GM19023 (cell line): ENCODE results near the gene BPIFB4.
"Not testable (repeated sequence)": the region's sequence is repeated elsewhere in the genome, so short reads cannot be mapped to it uniquely, and the experiment has no call there.

ENCODE experiments used
- ATAC-seq: cut with Tn5 transposase; IDR thresholded peaks from one replicate; pipeline ENCODE4 v1.9.1; 2021; ENCODE audit warnings: mild to moderate bottlenecking, moderate library complexity; ENCODE audit not compliant: unreplicated experiment

Gene BPIFB4

GRCh38 chr20:33115501-33115900 is 36.1 kb downstream of the BPIFB4 start:
- not testable (repeated sequence) for ATAC-seq

GRCh38 chr20:33119725-33120720 is 40.6 kb downstream of the BPIFB4 start:
- ATAC-seq: peak; percentile 66

DNA sequence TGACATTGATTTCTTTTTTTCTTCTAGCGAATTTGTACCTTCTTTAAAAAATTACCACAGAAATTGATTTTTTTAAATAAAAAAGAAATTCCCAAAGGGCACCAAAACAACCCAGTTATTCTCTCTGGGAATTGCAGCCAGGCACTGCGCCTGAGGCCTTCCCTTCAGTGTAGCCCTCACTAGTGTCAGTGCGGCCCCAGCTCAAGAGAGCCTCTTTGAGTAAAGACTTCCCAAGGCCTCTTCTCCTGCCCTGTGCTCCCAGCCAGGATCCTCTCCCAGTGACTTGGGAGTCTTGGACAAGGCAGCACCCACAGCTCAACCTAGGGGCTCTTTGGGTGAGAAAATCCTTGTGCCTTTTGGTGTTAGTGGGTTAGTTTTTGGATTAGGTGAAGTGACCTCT is 41.5 kb downstream of the BPIFB4 start:
- no peak for ATAC-seq

GRCh38 chr20:33122297-33122696 is 42.9 kb downstream of the BPIFB4 start:
- not testable (repeated sequence) for ATAC-seq

DNA sequence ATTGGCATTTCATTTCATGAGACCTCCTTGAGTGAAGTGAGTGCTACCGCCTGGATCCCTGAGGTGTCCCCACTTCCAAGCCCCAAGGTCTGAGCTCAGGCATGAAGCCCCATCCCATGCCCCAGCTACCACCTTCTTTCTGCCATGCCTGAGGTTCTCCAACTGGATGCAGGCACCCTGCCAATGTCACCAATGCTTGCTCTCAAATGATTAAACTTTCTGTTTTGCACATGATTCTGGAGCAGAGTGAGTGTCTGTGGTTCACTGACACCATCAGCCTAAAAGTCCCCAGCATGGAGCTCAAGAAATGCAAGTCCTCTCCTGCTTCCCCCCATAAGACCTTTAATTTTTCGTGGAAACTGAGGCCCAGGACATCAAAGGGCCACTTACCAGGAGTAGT is 44.8 kb downstream of the BPIFB4 start:
- ATAC-seq: no peak

DNA sequence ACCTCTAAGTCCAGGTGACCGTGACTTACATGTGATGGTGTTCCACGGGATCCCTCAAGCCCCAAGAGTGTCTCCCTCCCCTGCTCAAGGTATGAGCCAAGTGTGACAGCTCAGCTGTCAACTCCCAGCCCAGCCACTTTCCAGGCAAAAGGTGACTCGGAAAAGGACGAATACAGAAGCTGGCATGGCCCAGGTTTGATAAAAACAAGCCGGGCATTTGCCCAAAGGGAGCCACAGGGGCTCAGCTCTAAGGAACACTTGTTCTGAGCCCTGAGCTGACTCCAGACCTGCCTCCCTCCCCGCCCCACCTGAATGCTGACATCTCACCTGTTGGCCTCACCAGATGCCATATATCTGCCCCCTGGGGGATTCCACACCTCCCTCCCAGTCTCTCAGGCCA is 45.6 kb downstream of the BPIFB4 start:
- ATAC-seq: no peak

DNA sequence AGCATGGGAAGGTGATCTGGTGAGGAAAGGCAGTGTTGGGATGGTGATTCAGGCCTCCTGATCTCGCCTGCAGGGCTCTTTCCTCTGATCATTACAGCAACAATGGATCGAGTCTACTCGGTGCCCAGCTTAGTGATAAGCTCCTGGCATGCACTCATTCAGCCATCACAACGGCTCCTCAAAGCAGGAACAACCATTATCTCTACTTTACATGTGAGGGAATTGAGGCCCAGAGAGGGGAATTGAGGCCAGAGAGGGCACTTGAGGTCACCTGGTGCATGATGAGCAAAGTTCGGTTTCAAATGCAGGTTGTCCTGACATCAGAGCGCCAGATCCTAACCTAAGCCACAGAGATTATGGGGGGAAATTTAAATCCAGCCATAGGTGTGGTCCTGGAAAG is 46.5 kb downstream of the BPIFB4 start:
- ATAC-seq: no peak

GRCh38 chr20:33127422-33128097 is 48.1 kb downstream of the BPIFB4 start:
- no peak for ATAC-seq

GRCh38 chr20:33130568-33131061 is 51.2 kb downstream of the BPIFB4 start:
- no peak for ATAC-seq

- no peak for ATAC-seq
These were observed 52.6 kb downstream of the BPIFB4 start for GRCh38 chr20:33131949-33132473.

DNA sequence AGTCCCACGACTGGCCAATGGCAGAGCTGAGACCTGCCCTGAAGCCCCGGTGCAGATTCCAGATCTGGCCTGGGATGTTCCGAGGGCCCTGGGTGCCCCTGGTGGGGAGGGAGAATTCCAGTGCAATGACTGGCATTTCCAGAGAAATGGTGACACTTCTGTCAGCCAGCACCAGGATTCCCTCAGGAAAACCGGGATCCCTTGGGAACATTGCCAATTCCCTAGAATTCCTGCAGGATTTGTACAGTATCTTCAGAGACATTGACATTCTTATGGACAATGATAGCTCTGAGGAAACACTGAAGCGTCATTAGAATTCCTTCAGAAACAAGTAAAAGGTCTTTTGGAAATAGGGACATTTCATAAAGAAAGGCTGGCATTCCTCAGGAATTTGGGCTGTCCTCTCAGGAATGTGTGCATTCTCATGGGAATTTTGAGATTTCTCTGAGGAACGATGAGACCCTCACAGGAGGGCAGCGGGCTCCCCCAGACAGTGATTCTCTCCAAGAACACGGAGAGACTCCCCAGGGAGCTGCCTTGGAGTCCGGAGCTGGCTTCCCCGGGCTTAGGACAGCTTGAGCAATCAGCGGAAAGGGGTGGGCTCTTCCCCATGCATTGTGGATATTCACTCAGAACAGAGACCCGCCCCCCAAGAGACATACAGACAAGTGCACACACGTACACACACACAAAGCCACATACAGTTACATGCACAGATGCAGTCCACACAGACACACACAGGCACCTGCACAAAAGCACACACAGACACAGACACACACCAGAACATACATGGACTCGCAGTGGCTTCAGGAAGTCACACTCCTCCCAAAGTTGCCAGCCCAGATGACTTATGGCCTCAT is 53.3 kb downstream of the BPIFB4 start:
- ATAC-seq: no peak

DNA sequence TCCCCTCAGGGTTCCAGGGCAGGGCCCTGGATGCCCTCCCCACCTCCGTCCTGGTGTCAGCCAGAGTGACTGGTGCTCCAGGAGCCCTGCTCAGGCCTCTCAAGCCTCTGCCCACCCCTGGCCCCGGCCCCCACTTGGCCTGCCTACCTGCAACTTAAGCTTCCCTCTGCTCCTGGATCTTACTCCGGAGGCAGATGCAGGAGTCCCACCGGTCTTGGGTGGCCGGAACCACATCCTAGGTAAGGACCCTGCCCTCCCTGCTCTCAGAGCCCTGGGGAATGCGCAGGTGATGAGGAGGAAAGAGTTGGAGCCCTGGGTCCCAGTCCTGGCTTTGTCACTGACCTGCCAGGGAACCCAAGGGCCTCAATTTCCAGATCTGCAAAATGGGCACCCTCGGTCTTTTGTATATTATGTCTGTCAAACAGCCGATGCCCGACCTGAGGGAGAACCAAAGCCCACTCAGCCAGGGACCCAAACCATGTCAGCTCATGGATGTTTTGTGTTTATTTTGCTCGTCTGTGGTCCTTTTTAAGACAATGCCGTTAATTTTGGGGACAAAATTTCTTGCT is 54.0 kb downstream of the BPIFB4 start:
- ATAC-seq: no peak

DNA sequence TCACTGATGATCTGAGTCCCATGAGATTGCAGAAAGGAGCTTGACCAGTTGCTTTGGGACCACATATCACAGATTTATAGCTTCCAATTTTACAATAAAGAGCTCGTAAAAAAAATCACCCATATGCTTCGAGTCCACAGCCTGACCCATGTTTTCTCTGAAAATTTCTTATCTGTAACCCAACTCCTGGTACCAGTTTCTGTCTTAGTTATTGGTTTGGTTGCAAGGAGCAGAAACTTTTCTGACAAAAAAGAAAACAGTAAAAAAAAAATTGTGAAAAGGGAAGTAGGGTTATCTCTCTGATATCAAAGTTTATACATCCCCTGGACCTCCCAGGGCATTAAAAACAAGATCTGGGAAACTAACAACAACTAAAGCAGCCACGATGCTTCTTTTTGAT is 57.8 kb downstream of the BPIFB4 start:
- ATAC-seq: no peak

DNA sequence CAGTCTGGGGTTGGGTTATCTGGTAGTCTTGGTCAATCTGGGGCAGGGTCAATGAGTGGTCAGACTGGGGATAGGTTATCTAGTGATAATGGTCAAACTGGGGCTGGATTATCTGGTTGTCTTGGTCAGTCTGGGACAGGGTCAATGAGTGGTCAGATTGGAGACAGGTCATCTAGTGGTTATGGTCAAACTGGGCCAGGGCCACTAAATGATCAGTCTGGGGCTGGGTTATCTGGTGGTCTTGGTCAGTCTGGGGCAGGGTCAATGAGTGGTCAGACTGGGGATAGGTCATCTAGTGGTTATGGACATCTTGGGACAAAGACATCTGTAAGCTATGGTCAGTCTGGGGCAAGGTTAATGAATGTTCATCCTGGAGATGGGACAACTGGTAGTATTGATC is 60.0 kb downstream of the BPIFB4 start:
- ATAC-seq: no peak

GRCh38 chr20:33145521-33145920 is 66.1 kb downstream of the BPIFB4 start:
- no peak for ATAC-seq

DNA sequence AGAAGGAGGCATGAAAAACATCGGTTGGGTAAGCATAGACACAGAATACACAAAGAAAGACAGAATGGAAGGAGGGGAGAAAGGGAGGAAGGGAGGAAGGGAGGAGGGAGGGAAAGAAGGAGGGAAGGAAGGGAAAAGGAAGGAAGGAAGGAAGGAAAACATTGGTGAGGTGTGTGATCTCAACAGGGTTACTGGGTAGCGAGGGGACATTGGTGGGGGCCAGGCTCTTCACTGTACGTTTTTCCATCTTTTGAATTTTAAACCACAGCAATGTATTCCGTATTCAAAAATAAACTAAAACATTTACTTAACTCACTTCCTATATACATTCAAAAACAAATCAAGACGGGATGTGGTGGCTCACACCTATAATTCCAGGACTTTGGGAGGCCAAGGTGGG is 67.9 kb downstream of the BPIFB4 start:
- no peak for ATAC-seq

GRCh38 chr20:33148040-33148439 is 68.6 kb downstream of the BPIFB4 start:
- no peak for ATAC-seq

DNA sequence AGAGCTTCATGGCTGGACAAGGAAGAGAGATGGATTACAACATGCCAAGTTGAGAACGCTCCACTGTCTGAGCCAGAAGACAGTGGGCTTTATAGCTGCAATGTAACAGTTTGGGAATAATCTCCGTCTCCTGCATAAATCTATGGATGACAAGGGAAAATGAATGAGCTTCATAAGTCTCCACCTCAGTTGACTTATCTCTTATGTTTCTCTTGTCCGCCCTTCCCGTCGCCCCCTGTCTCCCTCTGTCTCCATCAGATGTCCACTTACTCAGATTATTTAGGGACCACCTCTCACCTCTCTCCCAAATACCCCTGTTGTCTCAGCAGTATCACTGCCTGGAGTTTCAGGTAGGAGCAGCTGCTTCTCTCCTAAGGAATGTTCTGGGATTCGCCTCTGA is 74.8 kb downstream of the BPIFB4 start:
- ATAC-seq: no peak

DNA sequence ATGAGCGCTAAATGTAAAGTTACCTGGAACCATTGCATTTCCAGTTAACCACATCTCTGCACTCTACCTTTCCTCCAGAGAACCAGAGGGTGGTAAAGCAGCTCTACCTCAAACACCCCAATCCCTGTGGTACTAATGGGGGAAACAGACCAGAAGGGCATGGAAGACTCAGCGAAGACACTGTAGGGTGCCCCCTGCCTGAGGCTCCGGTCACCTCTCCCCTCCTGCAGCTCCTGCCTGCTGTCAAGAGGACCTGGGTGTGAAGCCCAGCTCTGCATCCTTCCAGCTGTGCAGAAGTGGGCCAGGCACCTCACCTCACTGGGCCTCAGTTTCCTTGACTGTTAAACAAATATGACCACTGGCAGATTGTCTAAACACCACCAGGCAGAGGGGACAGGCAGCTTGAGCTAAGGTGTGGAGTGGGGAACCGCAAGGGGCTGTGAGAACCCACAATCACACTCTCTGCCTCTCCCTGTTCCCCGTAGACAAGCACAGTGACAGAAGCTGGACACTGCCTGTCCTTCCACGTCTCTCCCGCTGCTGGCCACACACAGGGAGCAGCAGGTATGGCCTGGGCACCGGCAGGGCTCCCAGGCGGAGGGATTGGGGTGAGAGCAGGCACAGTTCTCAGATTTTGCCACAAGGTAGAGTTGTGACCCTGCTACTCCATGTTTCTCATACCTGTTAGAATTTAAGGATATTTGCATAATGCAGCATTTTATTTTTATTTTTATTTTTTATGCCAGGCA is 79.4 kb downstream of the BPIFB4 start:
- ATAC-seq: no peak

- ATAC-seq: no peak
These were observed 80.3 kb downstream of the BPIFB4 start for GRCh38 chr20:33159713-33160112.
